GM23338 (cell line): Measurements from ENCODE around the gene THAP9. TPM values are rescaled to one million over a fixed set of nuclear protein-coding genes. Genes with fewer than 3 reads are reported as not detected.

ENCODE experiments used
- ATAC-seq: fragments of 200-7000 bp; cut with Tn5 transposase; 3 replicates; pipeline ENCODE4 v1.9.1; 2020
- DNase-seq: peaks from one replicate; pipeline ENCODE4 v3.0.0-alpha.2; 2015; ENCODE audit warnings: low spot score
- H2AFZ ChIP-seq: fragments of 200-600 bp; sonication (generic); 2 replicates; pipeline ENCODE4 v1.8.0; 2016; ENCODE audit warnings: antibody characterized with exemption, mild to moderate bottlenecking, moderate library complexity
- H3F3A ChIP-seq: fragments of 200-600 bp; sonication (generic); replicated peaks from 2 replicates; pipeline ENCODE4 v1.8.0; 2017; ENCODE audit warnings: antibody characterized with exemption, mixed run types, low read depth
- H3K27ac ChIP-seq: fragments of 200-600 bp; sonication (generic); 2 replicates; pipeline ENCODE4 v1.6.1; 2016; ENCODE audit warnings: low read depth
- H3K27me3 ChIP-seq: fragments of 200-600 bp; sonication (generic); 2 replicates; pipeline ENCODE4 v1.8.0; 2016; ENCODE audit warnings: mild to moderate bottlenecking, mixed run types, moderate library complexity; ENCODE audit not compliant: insufficient read depth
- H3K36me3 ChIP-seq: fragments of 200-600 bp; sonication (generic); 2 replicates; pipeline ENCODE4 v1.8.0; 2016; ENCODE audit warnings: mild to moderate bottlenecking; ENCODE audit not compliant: insufficient read depth
- H3K4me1 ChIP-seq: fragments of 200-600 bp; sonication (generic); 2 replicates; pipeline ENCODE4 v1.8.0; 2016; ENCODE audit warnings: mild to moderate bottlenecking, moderate library complexity; ENCODE audit not compliant: insufficient read depth
- H3K4me2 ChIP-seq: fragments of 200-600 bp; sonication (generic); 2 replicates; pipeline ENCODE4 v1.7.1; 2017; ENCODE audit warnings: mixed run types
- H3K4me3 ChIP-seq: fragments of 200-600 bp; sonication (generic); 2 replicates; pipeline ENCODE4 v1.6.1; 2016; ENCODE audit warnings: mixed run types
- H3K79me2 ChIP-seq: fragments of 200-600 bp; sonication (generic); replicated peaks from 2 replicates; pipeline ENCODE4 v1.8.0; 2017; ENCODE audit warnings: mild to moderate bottlenecking; ENCODE audit not compliant: insufficient read depth
- H3K9me2 ChIP-seq: fragments of 200-600 bp; sonication (generic); 2 replicates; pipeline ENCODE4 v1.8.0; 2017; ENCODE audit not compliant: insufficient read depth
- H4K20me1 ChIP-seq: fragments of 200-600 bp; sonication (generic); replicated peaks from 2 replicates; pipeline ENCODE4 v1.8.0; 2017; ENCODE audit warnings: mild to moderate bottlenecking; ENCODE audit not compliant: insufficient read depth
- H3K27ac Mint-ChIP-seq: 2 replicates; pipeline ENCODE4 v1.8.0; 2020; ENCODE audit warnings: inconsistent platforms, mild to moderate bottlenecking, moderate library complexity, mixed read lengths
- H3K27me3 Mint-ChIP-seq: 3 replicates; pipeline ENCODE4 v1.8.0; 2022; ENCODE audit warnings: low read depth, mild to moderate bottlenecking, moderate library complexity, mixed read lengths, inconsistent platforms; ENCODE audit not compliant: insufficient read depth, poor library complexity
- H3K36me3 Mint-ChIP-seq: 3 replicates; pipeline ENCODE4 v1.8.0; 2021; ENCODE audit warnings: low read depth, mild to moderate bottlenecking, inconsistent platforms, moderate library complexity, mixed read lengths
- H3K4me1 Mint-ChIP-seq: 3 replicates; pipeline ENCODE4 v1.8.0; 2020; ENCODE audit warnings: mild to moderate bottlenecking, inconsistent platforms, mixed read lengths
- H3K4me3 Mint-ChIP-seq: 3 replicates; pipeline ENCODE4 v1.8.0; 2021; ENCODE audit warnings: moderate library complexity, mild to moderate bottlenecking, inconsistent platforms, mixed read lengths
- H3K9me3 Mint-ChIP-seq: 3 replicates; pipeline ENCODE4 v1.8.0; 2020; ENCODE audit warnings: moderate library complexity, mild to moderate bottlenecking, inconsistent platforms, mixed read lengths
- CREB1 ChIP-seq: fragments of 250-450 bp; sonication (Bioruptor Pico); IDR thresholded peaks from 2 replicates; pipeline ENCODE4 v1.5.0; 2020; ENCODE audit warnings: low read depth, mild to moderate bottlenecking, moderate library complexity
- CTCF ChIP-seq, 2 experiments: fragments of 200-600 bp in 1 of 2; sonication (generic) in 1 of 2; conservative IDR thresholded peaks; 2 replicates each; pipeline versions ENCODE4 v1.5.1 to v1.6.1; 2016 to 2017; ENCODE audit warnings: antibody characterized with exemption in 2 of 2, low read depth in 2 of 2, mild to moderate bottlenecking in 2 of 2, moderate library complexity in 1 of 2
- ETS1 ChIP-seq: IDR thresholded peaks from 2 replicates; pipeline ENCODE4 v1.6.1; 2016; ENCODE audit warnings: antibody characterized with exemption
- EZH2 ChIP-seq: fragments of 200-600 bp; sonication (generic); IDR thresholded peaks from one replicate; pipeline ENCODE4 v1.8.0; 2017; ENCODE audit warnings: antibody characterized with exemption, mild to moderate bottlenecking, low read depth; ENCODE audit not compliant: unreplicated experiment
- EZH2phosphoT487 ChIP-seq: fragments of 200-600 bp; sonication (generic); IDR thresholded peaks from one replicate; pipeline ENCODE4 v1.8.1; 2018; ENCODE audit warnings: antibody characterized with exemption; ENCODE audit not compliant: unreplicated experiment
- NANOG ChIP-seq: IDR thresholded peaks from 2 replicates; pipeline ENCODE4 v1.6.1; 2016; ENCODE audit warnings: antibody characterized with exemption, borderline replicate concordance
- POLR2AphosphoS5 ChIP-seq: IDR thresholded peaks from 2 replicates; pipeline ENCODE4 v1.6.1; 2016; ENCODE audit warnings: antibody characterized with exemption, low read depth
- ZNF114 ChIP-seq: fragments of 250-450 bp; sonication (Bioruptor Pico); IDR thresholded peaks from 2 replicates; pipeline ENCODE4 v1.5.0; 2020; ENCODE audit warnings: mild to moderate bottlenecking, moderate library complexity
- ZNF331 ChIP-seq: fragments of 250-450 bp; sonication (Bioruptor Pico); IDR thresholded peaks from 2 replicates; pipeline ENCODE4 v1.5.0; 2020; ENCODE audit warnings: low read depth, mild to moderate bottlenecking, moderate library complexity
- polyA plus RNA-seq: library from polyadenylated mRNA; unstranded; fragments of >200 nt; fragmentation: Nextera tagmentation; extraction: Ambion mirVana; gene quantifications from 2 replicates; pipeline ENCODE4 v1.2.1, GENCODE V29; 2016
- total RNA-seq: library from RNA; depleted of rRNA; stranded (reverse); fragments of >200 nt; shearing (Covaris generic); gene quantifications from 2 replicates; pipeline ENCODE4 v1.2.3, GENCODE V29; 2014
- TF ChIP-seq, protein P1 (sequence below): IDR thresholded peaks from one replicate; pipeline ENCODE4 v1.6.1; 2018; ENCODE audit warnings: antibody characterized with exemption; ENCODE audit not compliant: unreplicated experiment

THAP9 gene
- total and polyA plus RNA-seq, 2 experiments from 2014 or later, result 8.7 to 22.3 TPM

GRCh38 chr4:82900411-82901182 lies at the start of gene THAP9 (continued):
- TF ChIP-seq, protein P1, sequence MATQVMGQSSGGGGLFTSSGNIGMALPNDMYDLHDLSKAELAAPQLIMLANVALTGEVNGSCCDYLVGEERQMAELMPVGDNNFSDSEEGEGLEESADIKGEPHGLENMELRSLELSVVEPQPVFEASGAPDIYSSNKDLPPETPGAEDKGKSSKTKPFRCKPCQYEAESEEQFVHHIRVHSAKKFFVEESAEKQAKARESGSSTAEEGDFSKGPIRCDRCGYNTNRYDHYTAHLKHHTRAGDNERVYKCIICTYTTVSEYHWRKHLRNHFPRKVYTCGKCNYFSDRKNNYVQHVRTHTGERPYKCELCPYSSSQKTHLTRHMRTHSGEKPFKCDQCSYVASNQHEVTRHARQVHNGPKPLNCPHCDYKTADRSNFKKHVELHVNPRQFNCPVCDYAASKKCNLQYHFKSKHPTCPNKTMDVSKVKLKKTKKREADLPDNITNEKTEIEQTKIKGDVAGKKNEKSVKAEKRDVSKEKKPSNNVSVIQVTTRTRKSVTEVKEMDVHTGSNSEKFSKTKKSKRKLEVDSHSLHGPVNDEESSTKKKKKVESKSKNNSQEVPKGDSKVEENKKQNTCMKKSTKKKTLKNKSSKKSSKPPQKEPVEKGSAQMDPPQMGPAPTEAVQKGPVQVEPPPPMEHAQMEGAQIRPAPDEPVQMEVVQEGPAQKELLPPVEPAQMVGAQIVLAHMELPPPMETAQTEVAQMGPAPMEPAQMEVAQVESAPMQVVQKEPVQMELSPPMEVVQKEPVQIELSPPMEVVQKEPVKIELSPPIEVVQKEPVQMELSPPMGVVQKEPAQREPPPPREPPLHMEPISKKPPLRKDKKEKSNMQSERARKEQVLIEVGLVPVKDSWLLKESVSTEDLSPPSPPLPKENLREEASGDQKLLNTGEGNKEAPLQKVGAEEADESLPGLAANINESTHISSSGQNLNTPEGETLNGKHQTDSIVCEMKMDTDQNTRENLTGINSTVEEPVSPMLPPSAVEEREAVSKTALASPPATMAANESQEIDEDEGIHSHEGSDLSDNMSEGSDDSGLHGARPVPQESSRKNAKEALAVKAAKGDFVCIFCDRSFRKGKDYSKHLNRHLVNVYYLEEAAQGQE, result no peak

GRCh38 chr4:82851318-82851717 lies 49.2 kb upstream of the THAP9 start:
- H3K27ac ChIP-seq, result no peak overlapping the region
- no peak overlapping the region for H3K4me3 ChIP-seq
- Mint-ChIP-seq H3K36me3 (peaks cover 59% of the 10 kb centered on the region), H3K9me3 (no peaks in the 10 kb centered on the region), H3K27me3 (peaks cover 3% of the 10 kb centered on the region), H3K4me1 (no peaks in the 10 kb centered on the region), H3K27ac (no peak overlapping the region), H3K4me3 (no peak overlapping the region)
- H2AFZ ChIP-seq, result no peak overlapping the region
- peaks cover 27% of the 10 kb centered on the region; the same call in 1 of the 2 replicates for H3K36me3 ChIP-seq
- no peaks in the 10 kb centered on the region for H3K4me1 ChIP-seq
- H3F3A ChIP-seq, result no peaks in the 10 kb centered on the region
- peaks cover 8% of the 10 kb centered on the region; the same call in 1 of the 2 replicates for H4K20me1 ChIP-seq
- no peaks in the 10 kb centered on the region for H3K79me2 ChIP-seq
- no peaks in the 10 kb centered on the region for H3K27me3 ChIP-seq
- DNase-seq (no peak), ATAC-seq (no peak)
- no peaks in the 10 kb centered on the region for H3K9me2 ChIP-seq
- H3K4me2 ChIP-seq, result no peak overlapping the region
- no peak for TF ChIP-seq EZH2
- TF ChIP-seq CREB1 (CRISPR knock-in tag), result no peak
- no peak for TF ChIP-seq NANOG
- TF ChIP-seq POLR2AphosphoS5, result no peak
- no peak for TF ChIP-seq ETS1
- TF ChIP-seq EZH2phosphoT487, result no peak
- no peak for TF ChIP-seq ZNF331 (CRISPR knock-in tag)
- no peak for TF ChIP-seq ZNF114 (CRISPR knock-in tag)
- TF ChIP-seq, protein P1, result no peak
- no peak for TF ChIP-seq CTCF (conservative IDR thresholded peaks at IDR 0.05; ENCODE audit: low read depth in 2 of 2)
